ENCODE data around the gene GRIK1.

GRIK1 gene

DNA sequence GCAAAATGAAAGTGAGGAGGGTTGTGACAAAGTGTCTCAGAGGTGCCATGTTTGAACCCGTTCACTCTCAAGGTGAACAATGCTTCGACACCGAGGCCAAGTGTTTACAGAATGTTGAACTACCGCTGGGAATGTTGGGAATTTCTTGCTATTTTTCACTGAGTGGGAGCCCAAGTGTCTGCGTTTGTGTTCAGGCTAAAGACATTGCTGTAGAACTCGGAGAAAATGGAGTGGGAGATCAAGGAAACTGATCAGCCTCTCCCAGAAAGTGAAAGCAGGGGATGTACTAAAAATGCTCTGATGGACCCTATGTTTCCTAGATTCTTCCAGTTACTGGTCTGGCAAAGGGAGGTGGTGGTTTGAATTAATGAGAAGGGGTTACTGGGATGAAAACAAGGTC, 433.6 kb downstream of the GRIK1 start:
- Histone ChIP-seq H3K4me1 (ENCODE audit: insufficient read depth, low read length) (no peaks in the 10 kb centered on the region), H3K36me3 (ENCODE audit: insufficient read depth, low read length) (no peaks in the 10 kb centered on the region), H3K9ac (ENCODE audit: low read depth, low read length) (no peak overlapping the region), H3K9me3 (ENCODE audit: control insufficient read depth, insufficient read depth, low read length) (no peaks in the 10 kb centered on the region)

DNA sequence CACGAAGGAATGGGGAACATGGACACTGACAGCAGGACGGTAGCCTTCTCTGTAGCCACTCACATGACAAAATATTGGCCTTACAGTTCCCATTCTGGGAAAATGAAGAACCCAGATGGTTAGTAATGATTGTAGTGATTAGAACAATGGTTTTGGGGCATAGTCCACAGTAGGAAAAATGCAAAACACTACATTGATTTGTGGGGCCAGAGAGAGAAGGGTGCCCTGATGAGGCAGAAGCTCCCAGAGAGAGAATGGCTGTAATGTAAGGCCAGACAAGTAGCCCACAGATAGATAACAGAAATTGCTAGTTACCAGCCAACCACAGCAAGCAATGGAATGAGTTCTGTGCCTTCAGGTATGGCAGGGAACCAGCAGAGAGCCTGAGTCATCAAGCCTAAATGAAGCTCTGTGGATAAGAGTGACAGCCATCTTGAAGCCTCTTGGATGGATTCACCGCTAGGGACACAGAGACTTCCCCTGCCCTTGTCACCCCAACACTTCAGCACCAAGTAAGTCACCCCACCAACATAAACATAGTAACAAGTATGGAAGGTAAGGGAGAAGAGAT, 435.0 kb downstream of the GRIK1 start:
- Histone ChIP-seq H3K4me1 (ENCODE audit: insufficient read depth, low read length) (no peaks in the 10 kb centered on the region), H3K36me3 (ENCODE audit: insufficient read depth, low read length) (no peaks in the 10 kb centered on the region), H3K9me3 (ENCODE audit: control insufficient read depth, insufficient read depth, low read length) (no peaks in the 10 kb centered on the region), H3K9ac (ENCODE audit: low read depth, low read length) (no peak overlapping the region)

DNA sequence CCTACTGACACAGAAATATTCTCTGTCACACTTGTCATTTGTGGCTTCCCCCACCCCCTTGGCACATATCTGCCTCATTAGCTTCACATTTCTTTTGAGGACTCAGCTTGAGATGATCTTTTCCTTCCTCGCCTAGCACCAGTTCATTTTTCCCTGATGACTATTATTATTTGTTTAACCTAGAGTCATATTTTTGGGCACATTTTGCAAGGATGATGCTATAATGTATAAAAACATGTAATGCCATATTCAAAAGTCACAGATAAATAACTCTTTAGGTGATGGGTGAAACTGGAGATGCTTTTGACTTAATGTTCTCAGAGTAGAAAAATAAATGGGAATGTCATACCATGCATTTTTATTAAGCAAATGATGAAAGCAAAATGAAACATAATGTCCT, 438.3 kb downstream of the GRIK1 start:
- no peaks in the 10 kb centered on the region for H3K36me3 ChIP-seq (ENCODE audit: insufficient read depth, low read length)
- H3K4me1 ChIP-seq (ENCODE audit: insufficient read depth, low read length): no peaks in the 10 kb centered on the region
- H3K9ac ChIP-seq (ENCODE audit: low read depth, low read length): no peak overlapping the region
- H3K9me3 ChIP-seq (ENCODE audit: control insufficient read depth, insufficient read depth, low read length): no peaks in the 10 kb centered on the region

DNA sequence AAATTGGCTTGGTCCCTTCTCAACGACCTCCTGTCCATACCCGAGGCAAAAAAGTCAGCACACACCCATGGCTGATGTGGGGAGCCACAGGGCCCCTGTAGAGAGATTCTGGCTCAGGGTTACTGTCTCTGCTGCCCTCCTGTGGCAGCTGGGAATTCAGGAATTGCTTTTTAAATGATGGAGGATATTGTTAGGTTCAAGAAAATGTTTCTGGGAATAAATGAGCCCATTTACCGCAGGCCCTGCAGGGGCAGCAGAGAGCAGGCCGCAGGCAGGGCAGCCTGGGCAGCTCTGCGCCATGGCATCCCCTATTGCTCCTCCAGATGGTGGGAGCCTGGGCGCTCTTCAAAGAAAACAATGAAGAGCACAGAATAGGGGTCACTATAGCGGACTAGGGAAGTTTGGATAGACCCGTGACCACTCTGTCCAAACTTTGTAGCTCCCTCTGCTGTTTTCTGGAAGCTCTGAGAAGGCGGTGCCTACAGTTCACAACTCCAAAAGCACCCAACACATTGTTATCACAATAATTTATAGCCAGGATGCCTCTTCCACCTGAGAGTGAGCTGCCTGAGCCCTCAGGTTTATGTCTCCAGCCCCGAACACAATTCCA, 440.0 kb downstream of the GRIK1 start:
- H3K9ac ChIP-seq (ENCODE audit: low read depth, low read length): no peak overlapping the region
- no peaks in the 10 kb centered on the region for H3K36me3 ChIP-seq (ENCODE audit: insufficient read depth, low read length)
- H3K4me1 ChIP-seq (ENCODE audit: insufficient read depth, low read length): no peaks in the 10 kb centered on the region
- H3K9me3 ChIP-seq (ENCODE audit: control insufficient read depth, insufficient read depth, low read length): no peaks in the 10 kb centered on the region

DNA sequence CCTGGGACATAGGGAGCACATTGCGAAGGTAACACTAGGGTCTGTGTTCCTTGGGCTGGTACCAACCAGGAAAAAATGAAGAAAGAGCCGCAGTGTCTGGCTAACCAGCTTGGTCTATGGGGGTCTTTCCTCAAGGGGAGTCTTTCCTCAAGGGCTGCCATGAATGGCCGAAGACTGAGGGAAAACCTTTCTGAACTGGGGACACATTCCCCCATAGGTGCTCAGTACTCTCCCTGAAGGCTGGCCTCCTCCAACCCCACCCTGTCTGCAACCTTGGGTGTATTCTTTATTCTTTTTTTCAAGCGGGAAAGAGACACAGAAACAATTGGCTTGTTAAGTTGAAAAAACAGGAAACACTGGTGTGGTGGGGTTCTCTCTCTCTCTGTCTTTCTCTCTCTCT, 440.6 kb downstream of the GRIK1 start:
- Histone ChIP-seq H3K9ac (ENCODE audit: low read depth, low read length) (no peak overlapping the region), H3K36me3 (ENCODE audit: insufficient read depth, low read length) (no peaks in the 10 kb centered on the region), H3K9me3 (ENCODE audit: control insufficient read depth, insufficient read depth, low read length) (no peaks in the 10 kb centered on the region), H3K4me1 (ENCODE audit: insufficient read depth, low read length) (no peaks in the 10 kb centered on the region)

DNA sequence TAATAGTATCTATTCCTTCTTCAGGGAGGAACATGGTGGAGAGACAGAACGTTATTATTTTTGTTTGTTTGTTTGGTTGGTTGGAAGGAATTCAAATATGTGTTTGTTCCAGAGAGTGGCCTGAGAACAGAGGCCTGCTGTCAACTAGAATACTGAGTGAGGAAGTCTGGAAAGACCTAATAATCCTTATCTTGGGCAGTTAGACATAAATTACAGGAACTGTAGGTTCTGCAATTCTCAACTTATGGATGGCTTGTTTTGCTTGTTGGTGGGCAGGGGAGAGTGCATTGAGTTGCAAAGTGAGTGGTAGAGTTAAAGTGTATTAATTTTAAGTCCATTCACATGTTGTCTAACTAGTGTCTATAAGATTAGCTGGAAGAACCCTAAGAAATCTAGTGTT, 443.5 kb downstream of the GRIK1 start:
- Histone ChIP-seq H3K9me3 (ENCODE audit: control insufficient read depth, insufficient read depth, low read length) (no peaks in the 10 kb centered on the region), H3K36me3 (ENCODE audit: insufficient read depth, low read length) (no peaks in the 10 kb centered on the region), H3K9ac (ENCODE audit: low read depth, low read length) (no peak overlapping the region), H3K4me1 (ENCODE audit: insufficient read depth, low read length) (no peaks in the 10 kb centered on the region)

DNA sequence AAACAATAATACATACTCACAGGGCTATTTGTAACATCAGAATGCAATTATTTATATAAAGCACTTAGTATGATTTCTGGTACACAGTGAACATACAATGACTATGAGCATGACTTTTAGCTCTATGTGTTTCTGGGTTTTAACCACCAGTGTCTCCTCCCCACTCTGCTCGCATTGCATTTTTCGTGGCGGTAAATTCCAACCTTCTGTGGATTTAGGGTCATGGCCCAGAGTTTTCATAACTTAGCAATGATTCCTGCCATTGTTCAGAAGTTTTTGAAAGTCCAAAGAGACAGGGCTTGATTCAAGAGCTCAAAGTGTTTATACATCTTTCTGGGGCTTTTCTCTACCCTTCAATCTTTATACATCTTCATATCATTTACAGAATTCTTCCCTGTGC, 449.8 kb downstream of the GRIK1 start:
- no peaks in the 10 kb centered on the region for H3K36me3 ChIP-seq (ENCODE audit: insufficient read depth, low read length)
- H3K9me3 ChIP-seq (ENCODE audit: control insufficient read depth, insufficient read depth, low read length): no peaks in the 10 kb centered on the region
- H3K4me1 ChIP-seq (ENCODE audit: insufficient read depth, low read length): peaks cover 16% of the 10 kb centered on the region; the same call in 1 of the 2 replicates
- no peak overlapping the region for H3K9ac ChIP-seq (ENCODE audit: low read depth, low read length)

DNA sequence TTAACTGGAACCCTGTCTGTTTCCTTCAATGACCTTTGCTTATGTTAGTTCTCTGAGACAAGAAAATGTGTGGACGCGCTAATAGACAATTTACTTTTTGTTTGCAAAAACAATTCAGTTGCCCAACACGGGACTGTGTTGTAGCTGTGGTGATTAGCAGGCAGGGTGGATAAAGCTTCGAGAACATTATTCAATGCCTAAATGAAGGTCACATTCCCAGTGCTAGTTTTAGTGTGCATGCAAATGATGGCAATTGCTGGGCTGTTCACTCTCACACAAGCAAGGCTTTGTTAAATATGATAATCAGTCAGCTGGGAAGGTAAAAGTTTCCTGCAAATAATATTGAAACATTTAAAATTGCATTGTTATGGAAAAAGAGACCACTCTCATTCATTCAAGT, 452.6 kb downstream of the GRIK1 start:
- Histone ChIP-seq H3K36me3 (ENCODE audit: insufficient read depth, low read length) (no peaks in the 10 kb centered on the region), H3K9me3 (ENCODE audit: control insufficient read depth, insufficient read depth, low read length) (no peaks in the 10 kb centered on the region; the same call in 1 of the 2 replicates), H3K4me1 (ENCODE audit: insufficient read depth, low read length) (peaks cover 16% of the 10 kb centered on the region; the same call in 1 of the 2 replicates), H3K9ac (ENCODE audit: low read depth, low read length) (no peak overlapping the region)

Data from ES-I3 (cell line).